ENCODE data around the gene KIAA0825.
"Not testable (repeated sequence)": the region's sequence is repeated elsewhere in the genome, so short reads cannot be mapped to it uniquely, and the experiment has no call there.

Gene KIAA0825

DNA sequence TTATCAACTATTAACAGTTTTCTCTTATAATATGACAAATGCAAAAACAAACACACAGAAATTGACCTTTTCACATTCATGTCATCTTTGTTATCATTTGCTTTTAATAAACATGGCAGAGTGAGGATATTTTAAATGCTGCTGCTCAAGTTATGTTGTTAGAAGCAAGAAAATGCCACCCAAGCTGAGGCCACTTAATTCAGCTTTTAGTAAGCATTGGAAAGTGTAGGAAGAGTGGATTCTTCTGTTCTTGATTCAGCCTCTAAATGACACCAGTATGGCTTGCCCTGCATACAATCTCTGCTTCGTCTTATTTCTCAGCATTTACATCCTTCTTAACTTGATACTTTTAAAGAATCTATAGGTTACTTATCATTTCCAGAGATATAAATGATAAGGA, 456.6 kb downstream of the KIAA0825 start:
- no peak for DNase-seq (ENCODE audit: extremely low read depth, insufficient read length)
- H3K4me3 ChIP-seq (replicated peaks; ENCODE audit: low read depth, low read length): no peak overlapping the region
- TF ChIP-seq, protein P1, sequence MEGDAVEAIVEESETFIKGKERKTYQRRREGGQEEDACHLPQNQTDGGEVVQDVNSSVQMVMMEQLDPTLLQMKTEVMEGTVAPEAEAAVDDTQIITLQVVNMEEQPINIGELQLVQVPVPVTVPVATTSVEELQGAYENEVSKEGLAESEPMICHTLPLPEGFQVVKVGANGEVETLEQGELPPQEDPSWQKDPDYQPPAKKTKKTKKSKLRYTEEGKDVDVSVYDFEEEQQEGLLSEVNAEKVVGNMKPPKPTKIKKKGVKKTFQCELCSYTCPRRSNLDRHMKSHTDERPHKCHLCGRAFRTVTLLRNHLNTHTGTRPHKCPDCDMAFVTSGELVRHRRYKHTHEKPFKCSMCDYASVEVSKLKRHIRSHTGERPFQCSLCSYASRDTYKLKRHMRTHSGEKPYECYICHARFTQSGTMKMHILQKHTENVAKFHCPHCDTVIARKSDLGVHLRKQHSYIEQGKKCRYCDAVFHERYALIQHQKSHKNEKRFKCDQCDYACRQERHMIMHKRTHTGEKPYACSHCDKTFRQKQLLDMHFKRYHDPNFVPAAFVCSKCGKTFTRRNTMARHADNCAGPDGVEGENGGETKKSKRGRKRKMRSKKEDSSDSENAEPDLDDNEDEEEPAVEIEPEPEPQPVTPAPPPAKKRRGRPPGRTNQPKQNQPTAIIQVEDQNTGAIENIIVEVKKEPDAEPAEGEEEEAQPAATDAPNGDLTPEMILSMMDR (IDR thresholded peaks at IDR 0.05; ENCODE audit: insufficient read depth, low read length, poor library complexity, severe bottlenecking): no peak
- no peaks in the 10 kb centered on the region for H3K36me3 ChIP-seq (ENCODE audit: control insufficient read depth, insufficient read depth, low read length)
- no peaks in the 10 kb centered on the region for H3K27me3 ChIP-seq (replicated peaks; ENCODE audit: control insufficient read depth, insufficient read depth, low read length)

DNA sequence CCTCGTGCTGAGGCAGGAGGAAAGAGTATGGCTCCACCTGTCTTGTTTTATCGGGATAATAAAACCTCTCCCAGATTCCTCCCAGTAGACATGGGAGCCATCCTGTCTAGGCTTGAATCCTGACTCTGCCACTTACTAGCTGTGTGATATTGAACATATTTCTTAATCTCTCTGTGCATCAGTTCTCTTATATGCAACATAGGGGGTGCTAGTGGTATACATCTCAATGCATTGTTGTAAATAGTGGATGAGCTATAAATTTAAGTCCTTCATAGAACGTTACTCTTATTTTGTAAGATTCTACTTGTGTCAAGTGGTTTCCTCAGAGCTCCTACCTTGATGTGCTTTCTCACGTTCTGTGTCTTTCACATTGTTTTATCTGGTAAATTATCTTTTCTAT, 459.3 kb downstream of the KIAA0825 start:
- no peaks in the 10 kb centered on the region for H3K27me3 ChIP-seq (replicated peaks; ENCODE audit: control insufficient read depth, insufficient read depth, low read length)
- no peak overlapping the region for H3K4me3 ChIP-seq (replicated peaks; ENCODE audit: low read depth, low read length)
- no peak for DNase-seq (ENCODE audit: extremely low read depth, insufficient read length)
- TF ChIP-seq, protein P1 (IDR thresholded peaks at IDR 0.05; ENCODE audit: insufficient read depth, low read length, poor library complexity, severe bottlenecking): no peak
- H3K36me3 ChIP-seq (ENCODE audit: control insufficient read depth, insufficient read depth, low read length): no peaks in the 10 kb centered on the region

DNA sequence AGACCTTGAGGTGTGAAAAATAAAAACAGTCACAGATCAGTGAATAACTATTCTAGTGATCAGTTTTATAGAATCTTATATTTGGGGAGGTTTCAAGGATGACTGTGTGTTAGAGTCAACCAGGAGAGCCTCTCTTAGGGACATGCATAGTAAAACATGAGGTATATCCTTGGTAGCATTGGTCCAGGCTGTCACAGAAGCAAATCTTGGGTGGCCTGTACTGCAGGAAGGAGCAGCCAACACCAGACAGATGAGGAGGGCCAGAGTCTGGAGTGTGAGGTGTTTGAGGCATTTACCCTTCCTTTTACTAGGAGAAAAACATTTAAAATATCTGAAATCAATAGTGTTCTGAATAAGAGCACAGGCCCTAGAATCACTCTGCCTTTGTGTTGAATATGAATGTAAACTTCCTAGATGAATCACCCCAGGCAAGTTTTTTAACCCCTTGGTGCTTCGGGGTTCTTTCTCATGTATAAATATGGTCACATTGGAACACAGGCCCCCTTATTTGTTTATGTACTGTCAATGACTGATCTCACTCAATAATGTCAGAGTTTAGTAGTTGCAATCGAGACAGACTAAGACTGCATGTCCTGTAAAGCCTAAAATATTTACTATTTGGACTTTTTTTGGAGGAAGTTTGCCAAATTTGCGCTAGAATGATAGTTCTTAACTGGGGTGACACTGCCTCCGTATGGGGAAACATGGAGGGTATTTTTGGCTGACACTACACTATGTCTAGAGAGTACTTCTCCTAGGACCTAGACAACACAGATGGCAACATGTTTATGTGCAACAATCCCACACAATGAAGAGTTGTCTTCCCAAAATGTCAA, 460.5 kb downstream of the KIAA0825 start:
- DNase-seq (ENCODE audit: extremely low read depth, insufficient read length): no peak
- no peak overlapping the region for H3K4me3 ChIP-seq (replicated peaks; ENCODE audit: low read depth, low read length)
- H3K36me3 ChIP-seq (ENCODE audit: control insufficient read depth, insufficient read depth, low read length): no peaks in the 10 kb centered on the region
- H3K27me3 ChIP-seq (replicated peaks; ENCODE audit: control insufficient read depth, insufficient read depth, low read length): no peaks in the 10 kb centered on the region
- TF ChIP-seq, protein P1 (IDR thresholded peaks at IDR 0.05; ENCODE audit: insufficient read depth, low read length, poor library complexity, severe bottlenecking): no peak

DNA sequence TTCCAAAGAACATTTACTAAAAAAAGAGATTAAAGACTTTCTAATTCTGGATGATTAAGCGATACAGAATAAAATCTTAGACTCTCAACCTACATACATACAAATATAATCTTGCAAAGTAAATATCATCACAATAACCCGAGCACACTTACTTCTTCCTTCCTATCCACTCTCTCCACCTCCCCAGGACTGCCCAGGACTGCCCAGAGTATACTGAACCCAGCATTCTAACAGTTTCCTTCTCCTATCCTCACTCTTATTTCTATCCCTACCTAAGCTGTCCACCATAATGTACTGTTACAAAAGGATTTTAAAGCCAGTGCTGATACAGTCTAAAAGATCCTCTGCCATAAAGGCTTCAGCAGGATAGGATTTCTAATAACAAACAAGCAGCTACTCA, 463.7 kb downstream of the KIAA0825 start:
- no peak for DNase-seq (ENCODE audit: extremely low read depth, insufficient read length)
- H3K4me3 ChIP-seq (replicated peaks; ENCODE audit: low read depth, low read length): no peak overlapping the region
- TF ChIP-seq, protein P1 (IDR thresholded peaks at IDR 0.05; ENCODE audit: insufficient read depth, low read length, poor library complexity, severe bottlenecking): no peak
- H3K27me3 ChIP-seq (replicated peaks; ENCODE audit: control insufficient read depth, insufficient read depth, low read length): no peaks in the 10 kb centered on the region
- H3K36me3 ChIP-seq (ENCODE audit: control insufficient read depth, insufficient read depth, low read length): no peaks in the 10 kb centered on the region

DNA sequence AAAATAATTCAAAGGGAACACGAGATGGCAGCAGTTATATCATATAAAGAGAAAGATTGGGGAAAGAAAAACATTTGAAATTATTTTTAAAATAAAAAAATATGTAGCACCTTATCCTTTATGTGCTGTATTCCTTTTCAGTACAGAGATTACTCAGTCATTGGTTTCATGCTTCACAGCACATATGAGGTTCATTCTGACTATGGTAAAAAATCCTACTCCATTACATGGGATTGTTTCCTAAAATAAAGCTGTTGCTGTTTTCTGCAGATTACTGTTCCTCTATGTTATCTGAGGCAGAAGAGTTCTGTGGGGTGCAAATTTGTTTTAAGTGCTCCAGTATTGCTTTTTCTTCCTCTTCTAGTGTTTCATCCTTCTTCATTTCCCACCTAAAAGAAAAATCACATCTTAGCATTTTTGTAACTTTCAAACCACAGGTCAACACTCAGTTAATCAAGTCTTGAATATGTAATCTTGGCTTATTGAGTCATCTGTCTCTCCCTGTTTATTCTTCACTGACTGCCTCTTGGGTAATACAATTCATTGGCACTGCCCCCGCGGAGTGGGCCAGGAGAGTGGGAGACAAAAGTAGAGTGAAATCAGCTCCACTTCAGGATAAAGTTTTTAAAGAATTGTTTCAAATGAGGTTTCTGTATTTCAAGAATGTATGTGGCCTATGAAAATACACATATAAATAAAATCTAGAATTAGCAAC, 464.5 kb downstream of the KIAA0825 start:
- H3K36me3 ChIP-seq (ENCODE audit: control insufficient read depth, insufficient read depth, low read length): no peaks in the 10 kb centered on the region
- TF ChIP-seq, protein P1 (IDR thresholded peaks at IDR 0.05; ENCODE audit: insufficient read depth, low read length, poor library complexity, severe bottlenecking): no peak
- peak; percentile 11 for DNase-seq (ENCODE audit: extremely low read depth, insufficient read length)

DNA sequence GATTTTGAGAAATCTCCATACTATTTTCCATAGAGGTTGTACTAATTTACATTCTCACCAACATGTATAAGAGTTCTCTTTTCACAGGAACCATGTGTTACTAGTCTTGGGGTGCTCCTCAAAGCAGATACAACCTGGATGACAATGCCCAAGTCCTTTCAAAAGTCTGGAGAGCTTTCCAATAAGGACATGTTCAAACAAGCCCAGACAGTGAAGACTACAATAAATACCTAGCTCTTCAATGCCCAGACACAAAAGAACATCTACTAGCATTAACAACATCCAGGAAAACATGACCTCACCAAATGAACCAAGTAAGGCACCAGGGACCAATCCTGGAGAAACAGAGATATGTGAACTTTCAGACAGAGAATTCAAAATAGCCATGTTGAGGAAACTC, 474.8 kb downstream of the KIAA0825 start:
- not testable (repeated sequence) for DNase-seq (ENCODE audit: extremely low read depth, insufficient read length); H3K27me3 ChIP-seq (replicated peaks; ENCODE audit: control insufficient read depth, insufficient read depth, low read length); H3K4me3 ChIP-seq (replicated peaks; ENCODE audit: low read depth, low read length); H3K36me3 ChIP-seq (ENCODE audit: control insufficient read depth, insufficient read depth, low read length)

More for the DNA sequence above, 464.5 kb downstream of the KIAA0825 start:
- Histone ChIP-seq H3K4me3 (replicated peaks; ENCODE audit: low read depth, low read length) (no peak overlapping the region), H3K27me3 (replicated peaks; ENCODE audit: control insufficient read depth, insufficient read depth, low read length) (no peaks in the 10 kb centered on the region)

All from GM06990 (cell line).